ENCODE data around the gene SLC25A26.

DNA sequence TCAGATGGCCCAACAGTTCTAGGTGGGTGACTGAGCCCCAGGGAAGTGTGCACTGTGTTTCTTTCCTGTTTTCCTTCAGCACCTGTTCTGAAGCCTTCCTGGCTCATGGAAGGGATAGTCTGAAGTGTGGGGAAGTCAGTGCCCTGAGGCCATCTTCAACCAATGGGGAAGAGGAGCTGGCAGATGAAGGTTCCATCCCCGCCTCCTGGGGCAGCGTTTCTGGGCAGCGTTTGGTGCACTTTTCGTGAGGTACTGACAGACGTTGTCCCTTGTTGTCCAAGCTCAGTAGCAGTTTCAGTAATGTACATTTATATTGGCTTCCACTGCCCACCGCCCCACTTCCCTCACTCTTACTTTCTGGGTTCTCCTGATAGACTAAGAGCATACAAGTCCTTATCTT is 42.6 kb upstream of the SLC25A26 start:
- TF ChIP-seq, protein P1, sequence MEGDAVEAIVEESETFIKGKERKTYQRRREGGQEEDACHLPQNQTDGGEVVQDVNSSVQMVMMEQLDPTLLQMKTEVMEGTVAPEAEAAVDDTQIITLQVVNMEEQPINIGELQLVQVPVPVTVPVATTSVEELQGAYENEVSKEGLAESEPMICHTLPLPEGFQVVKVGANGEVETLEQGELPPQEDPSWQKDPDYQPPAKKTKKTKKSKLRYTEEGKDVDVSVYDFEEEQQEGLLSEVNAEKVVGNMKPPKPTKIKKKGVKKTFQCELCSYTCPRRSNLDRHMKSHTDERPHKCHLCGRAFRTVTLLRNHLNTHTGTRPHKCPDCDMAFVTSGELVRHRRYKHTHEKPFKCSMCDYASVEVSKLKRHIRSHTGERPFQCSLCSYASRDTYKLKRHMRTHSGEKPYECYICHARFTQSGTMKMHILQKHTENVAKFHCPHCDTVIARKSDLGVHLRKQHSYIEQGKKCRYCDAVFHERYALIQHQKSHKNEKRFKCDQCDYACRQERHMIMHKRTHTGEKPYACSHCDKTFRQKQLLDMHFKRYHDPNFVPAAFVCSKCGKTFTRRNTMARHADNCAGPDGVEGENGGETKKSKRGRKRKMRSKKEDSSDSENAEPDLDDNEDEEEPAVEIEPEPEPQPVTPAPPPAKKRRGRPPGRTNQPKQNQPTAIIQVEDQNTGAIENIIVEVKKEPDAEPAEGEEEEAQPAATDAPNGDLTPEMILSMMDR (IDR thresholded peaks at IDR 0.05): no peak
- no peak for TF ChIP-seq POLR2AphosphoS5 (IDR thresholded peaks at IDR 0.05)
